AG04450 (cell line): Measurements from ENCODE around the gene TSSK6. TPM values are rescaled to one million over a fixed set of nuclear protein-coding genes. Genes with fewer than 3 reads are reported as not detected.

ENCODE experiments used
- CTCF ChIA-PET: fragments of 300-600, 350-600 bp; formaldehyde crosslinking; extraction: SDS; loops from one replicate; lab custom pipeline; 2022; ENCODE audit warnings: antibody characterized with exemption, inconsistent platforms; lab: Charles Lee
- POLR2A ChIA-PET: fragments of 350-600 bp; formaldehyde crosslinking; extraction: SDS; loops from one replicate; lab custom pipeline; 2021; ENCODE audit warnings: antibody characterized with exemption, inconsistent platforms; lab: Yijun Ruan, JAX
- DNase-seq: peaks from one replicate; pipeline ENCODE4 v3.0.0-alpha.2; 2011; ENCODE audit warnings: low read depth, low spot score
- H3K27ac ChIP-seq: one replicate; pipeline ENCODE4 v1.5.1; 2012; ENCODE audit warnings: low read depth, low read length, control low read depth
- H3K27me3 ChIP-seq: one replicate; pipeline ENCODE4 v1.6.0; 2012; ENCODE audit warnings: low read length; ENCODE audit not compliant: control insufficient read depth, insufficient read depth
- H3K4me3 ChIP-seq: 2 replicates; pipeline ENCODE4 v1.5.1; 2011; ENCODE audit warnings: mild to moderate bottlenecking, low read depth, low read length, control low read depth
- H3K9me3 ChIP-seq: 2 replicates; pipeline ENCODE4 v1.5.1; 2012; ENCODE audit warnings: low read length; ENCODE audit not compliant: control insufficient read depth, insufficient read depth
- polyA plus RNA-seq: library from polyadenylated mRNA; depleted of rRNA; stranded (reverse); fragments of >200 nt; gene quantifications from 2 replicates; pipeline ENCODE4 v1.2.3, GENCODE V29; 2011; rRNA removed
- TF ChIP-seq, protein P1 (sequence below): IDR thresholded peaks from 2 replicates; pipeline ENCODE4 v1.5.1; 2011; ENCODE audit warnings: low read depth, low read length, control low read depth, inconsistent platforms

TSSK6 gene
- polyA plus RNA-seq, 1 experiment = 1.0 TPM

DNA sequence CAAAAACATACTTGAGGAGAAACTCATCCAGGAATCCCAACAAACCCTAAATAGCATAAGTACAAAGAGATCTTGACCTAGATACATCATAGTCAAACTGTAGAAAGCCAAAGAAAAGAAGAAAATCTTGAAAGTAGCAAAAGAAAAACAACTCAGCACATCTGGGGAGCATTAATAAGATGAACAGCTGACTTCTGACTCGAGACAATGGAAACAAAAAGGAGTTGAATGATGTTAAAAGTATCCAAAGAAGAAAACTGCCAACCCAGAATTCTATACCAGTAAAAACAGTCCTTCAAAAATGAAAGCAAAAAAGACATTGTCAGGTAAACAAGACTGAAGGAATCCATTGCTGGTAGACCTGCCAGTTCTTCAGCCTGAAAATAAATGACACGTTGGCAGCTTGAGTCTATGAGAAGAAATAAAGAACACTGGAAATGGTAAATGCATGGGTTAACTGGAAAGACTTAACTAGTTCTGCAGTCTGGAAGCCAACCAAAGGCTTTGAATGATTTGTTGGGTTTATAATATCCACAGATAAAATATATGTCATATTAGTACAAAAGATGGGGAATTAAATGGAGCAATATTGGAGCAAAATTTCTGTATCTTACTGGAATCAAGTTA lies 46.8 kb downstream of the TSSK6 start:
- H3K4me3 ChIP-seq = no peak overlapping the region
- H3K27me3 ChIP-seq = no peaks in the 10 kb centered on the region
- TF ChIP-seq, protein P1, sequence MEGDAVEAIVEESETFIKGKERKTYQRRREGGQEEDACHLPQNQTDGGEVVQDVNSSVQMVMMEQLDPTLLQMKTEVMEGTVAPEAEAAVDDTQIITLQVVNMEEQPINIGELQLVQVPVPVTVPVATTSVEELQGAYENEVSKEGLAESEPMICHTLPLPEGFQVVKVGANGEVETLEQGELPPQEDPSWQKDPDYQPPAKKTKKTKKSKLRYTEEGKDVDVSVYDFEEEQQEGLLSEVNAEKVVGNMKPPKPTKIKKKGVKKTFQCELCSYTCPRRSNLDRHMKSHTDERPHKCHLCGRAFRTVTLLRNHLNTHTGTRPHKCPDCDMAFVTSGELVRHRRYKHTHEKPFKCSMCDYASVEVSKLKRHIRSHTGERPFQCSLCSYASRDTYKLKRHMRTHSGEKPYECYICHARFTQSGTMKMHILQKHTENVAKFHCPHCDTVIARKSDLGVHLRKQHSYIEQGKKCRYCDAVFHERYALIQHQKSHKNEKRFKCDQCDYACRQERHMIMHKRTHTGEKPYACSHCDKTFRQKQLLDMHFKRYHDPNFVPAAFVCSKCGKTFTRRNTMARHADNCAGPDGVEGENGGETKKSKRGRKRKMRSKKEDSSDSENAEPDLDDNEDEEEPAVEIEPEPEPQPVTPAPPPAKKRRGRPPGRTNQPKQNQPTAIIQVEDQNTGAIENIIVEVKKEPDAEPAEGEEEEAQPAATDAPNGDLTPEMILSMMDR = no peak
- ChIA-PET CTCF (no interaction called here), POLR2A (no interaction called here)
- H3K27ac ChIP-seq = no peak overlapping the region
- DNase-seq = no peak
- H3K9me3 ChIP-seq = peaks cover 36% of the 10 kb centered on the region

DNA sequence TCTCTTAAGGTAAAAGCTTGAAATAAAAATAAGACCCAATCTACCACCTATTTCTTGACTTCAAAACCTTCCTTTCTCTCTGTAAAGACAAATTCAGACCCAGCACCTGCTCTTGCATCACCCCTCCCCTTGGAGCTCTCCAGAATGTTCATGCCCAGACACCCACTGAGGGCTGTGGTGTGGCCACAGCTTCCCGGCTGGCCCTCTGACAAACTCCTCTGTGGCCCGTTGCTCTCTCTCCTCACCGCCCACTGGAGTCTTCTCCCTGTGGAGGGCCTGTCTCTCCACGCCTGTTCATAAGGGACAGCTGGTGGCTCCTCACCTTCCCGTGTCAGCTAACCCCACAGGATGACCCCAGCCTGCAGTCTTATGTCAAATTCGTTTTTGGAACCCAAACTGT lies 49.1 kb downstream of the TSSK6 start:
- CTCF ChIA-PET = no interaction called here
- TF ChIP-seq, protein P1 = no peak
- no peak overlapping the region for H3K27ac ChIP-seq
- no peak for DNase-seq
- H3K4me3 ChIP-seq = no peak overlapping the region
- POLR2A ChIA-PET = no interaction called here
- H3K9me3 ChIP-seq = peaks cover 36% of the 10 kb centered on the region
- no peaks in the 10 kb centered on the region for H3K27me3 ChIP-seq

DNA sequence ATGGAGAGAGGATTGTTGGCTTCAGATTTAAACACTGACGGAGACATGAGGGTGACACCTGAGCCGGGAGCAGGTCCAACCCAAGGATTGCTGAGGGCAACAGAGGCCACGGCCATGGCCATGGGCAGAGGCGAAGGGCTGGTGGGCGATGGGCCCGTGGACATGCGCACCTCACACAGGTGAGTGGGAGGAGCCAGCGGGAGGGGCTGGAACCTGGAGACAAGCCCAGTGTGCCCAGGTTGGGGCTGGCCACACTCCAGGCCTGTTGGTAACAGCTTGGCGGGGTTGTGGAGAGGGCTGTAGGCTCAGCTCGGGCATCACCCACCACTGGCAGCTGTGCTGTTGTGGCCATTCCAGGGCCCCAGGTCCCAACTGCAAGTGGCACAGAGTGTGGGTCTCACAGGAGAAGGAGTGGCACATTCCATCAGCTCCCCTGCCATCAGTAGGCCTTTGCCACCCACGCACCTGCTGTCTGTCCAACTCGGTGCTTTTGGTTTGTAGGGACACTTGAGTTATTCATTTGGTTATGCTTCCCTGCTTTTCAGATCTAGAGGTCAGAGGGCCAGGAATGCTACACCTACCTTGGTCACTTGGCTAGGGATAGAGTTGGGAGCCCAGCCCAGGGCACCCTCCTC lies 49.8 kb downstream of the TSSK6 start:
- TF ChIP-seq, protein P1 = no peak
- no peak overlapping the region for H3K27ac ChIP-seq
- CTCF ChIA-PET = no interaction called here
- no peak for DNase-seq
- H3K9me3 ChIP-seq = peaks cover 36% of the 10 kb centered on the region
- POLR2A ChIA-PET = no interaction called here
- H3K4me3 ChIP-seq = no peak overlapping the region
- no peaks in the 10 kb centered on the region for H3K27me3 ChIP-seq

DNA sequence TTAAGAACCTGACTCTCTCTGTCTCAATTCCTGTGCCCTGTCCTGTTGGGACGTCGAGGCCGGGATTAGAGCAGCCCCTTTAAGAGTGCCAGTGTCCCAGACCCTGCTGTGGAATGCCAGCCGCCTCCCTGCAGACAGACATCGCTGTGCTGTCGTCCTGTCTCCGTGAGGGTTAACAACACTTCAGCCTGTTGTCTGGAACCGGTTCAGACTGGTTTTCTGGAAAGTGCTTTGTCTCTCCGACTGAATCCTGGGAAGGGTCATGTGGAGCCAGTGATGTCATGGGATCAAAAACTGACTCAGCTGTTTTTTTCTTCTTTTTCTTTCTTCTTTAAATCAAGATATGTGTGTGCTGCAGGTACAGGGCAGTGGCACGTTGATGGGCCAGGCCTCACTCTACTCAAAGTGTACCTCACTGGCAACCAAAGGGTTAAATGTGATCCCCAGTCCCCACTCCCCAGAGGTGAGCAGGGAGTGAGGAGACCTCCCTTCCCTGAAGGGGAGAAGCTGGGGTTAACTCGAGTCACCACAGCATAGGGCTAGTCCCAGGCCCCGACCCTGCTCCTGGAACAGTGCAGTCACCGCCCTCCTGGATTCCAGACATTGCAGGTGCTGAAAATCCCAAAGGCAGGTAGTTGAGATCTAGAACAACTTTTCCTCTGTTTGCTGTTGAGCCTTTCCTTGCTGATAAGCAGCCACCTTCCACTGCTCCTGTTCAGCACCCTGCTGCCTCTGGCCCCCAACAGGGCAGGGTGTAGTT lies 50.8 kb downstream of the TSSK6 start:
- TF ChIP-seq, protein P1 = no peak
- no peaks in the 10 kb centered on the region for H3K27me3 ChIP-seq
- H3K9me3 ChIP-seq = peaks cover 33% of the 10 kb centered on the region
- POLR2A ChIA-PET = interaction anchor here (1.0 to 1.3 kb wide), 2 partner anchors 21 to 59 kb away, joined by 3 to 5 read pairs; partner anchors contain the start of gene GATAD2A
- CTCF ChIA-PET = no interaction called here
- DNase-seq = no peak
- no peak overlapping the region for H3K4me3 ChIP-seq
- peak overlapping the region; percentile 84 for H3K27ac ChIP-seq

Other genes starting within 250 kb of the TSSK6 start
- 0.86 and 1.0 TPM in 2 replicates for gene TM6SF2, start 242.2 kb downstream of the TSSK6 start, polyA plus RNA-seq
- 25.2 and 34.9 TPM in 2 replicates for gene SUGP1, start 195.0 kb downstream of the TSSK6 start, polyA plus RNA-seq
- 14.7 and 20.0 TPM in 2 replicates for gene MAU2, start 194.7 kb downstream of the TSSK6 start, polyA plus RNA-seq
- 22.0 and 23.4 TPM in 2 replicates for gene GATAD2A, start 109.9 kb downstream of the TSSK6 start, polyA plus RNA-seq
- gene NDUFA13, start 677 bp upstream of the TSSK6 start, polyA plus RNA-seq = 388 and 454 TPM in 2 replicates
- 1.2 and 1.4 TPM in 2 replicates for gene YJEFN3, start 13.4 kb upstream of the TSSK6 start, polyA plus RNA-seq
- 0.20 and 0.25 TPM in 2 replicates for gene CILP2, start 22.7 kb upstream of the TSSK6 start, polyA plus RNA-seq
- gene PBX4, start 103.1 kb upstream of the TSSK6 start, polyA plus RNA-seq = 0.63 and 0.69 TPM in 2 replicates
- 2.2 and 2.3 TPM in 2 replicates for gene LPAR2, start 112.7 kb upstream of the TSSK6 start, polyA plus RNA-seq
- gene GMIP, start 128.1 kb upstream of the TSSK6 start, polyA plus RNA-seq = 3.1 and 3.8 TPM in 2 replicates
- 9.4 and 13.4 TPM in 2 replicates for gene ATP13A1, start 148.1 kb upstream of the TSSK6 start, polyA plus RNA-seq
- 4.3 and 4.5 TPM in 2 replicates for gene ZNF101, start 153.3 kb upstream of the TSSK6 start, polyA plus RNA-seq
- gene ZNF14, start 217.6 kb upstream of the TSSK6 start, polyA plus RNA-seq = 2.9 and 4.2 TPM in 2 replicates